22Rv1 (cell line): ENCODE data around the gene TAGLN2.

ENCODE experiments used
- ZFX ChIP-seq: fragments of 450-650 bp; IDR thresholded peaks from 2 replicates; pipeline ENCODE4 v1.6.1; 2017; ENCODE audit warnings: antibody characterized with exemption, borderline replicate concordance
- TF ChIP-seq, protein P1 (sequence below): fragments of 450-650 bp; IDR thresholded peaks from 2 replicates; pipeline ENCODE4 v1.5.1; 2017; ENCODE audit warnings: mild to moderate bottlenecking

DNA sequence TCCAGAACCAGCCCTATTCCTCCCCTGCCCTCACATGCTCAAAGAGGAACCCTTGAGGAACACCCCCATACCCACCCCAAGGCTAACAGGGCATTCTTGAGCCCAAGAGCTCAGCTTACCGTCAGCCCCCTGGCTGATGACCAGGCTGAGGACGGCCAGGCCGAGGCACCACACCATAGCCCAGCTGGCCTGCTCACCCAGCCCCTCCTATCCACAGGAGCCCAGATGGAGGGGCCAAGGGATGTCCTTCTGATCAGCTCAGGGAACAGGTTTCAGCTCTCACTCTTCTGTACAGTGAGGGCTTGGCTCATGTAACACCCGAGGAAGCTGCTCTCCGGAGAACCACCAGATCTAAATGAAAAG lies 18.0 kb upstream of the TAGLN2 start:
- TF ChIP-seq, protein P1, sequence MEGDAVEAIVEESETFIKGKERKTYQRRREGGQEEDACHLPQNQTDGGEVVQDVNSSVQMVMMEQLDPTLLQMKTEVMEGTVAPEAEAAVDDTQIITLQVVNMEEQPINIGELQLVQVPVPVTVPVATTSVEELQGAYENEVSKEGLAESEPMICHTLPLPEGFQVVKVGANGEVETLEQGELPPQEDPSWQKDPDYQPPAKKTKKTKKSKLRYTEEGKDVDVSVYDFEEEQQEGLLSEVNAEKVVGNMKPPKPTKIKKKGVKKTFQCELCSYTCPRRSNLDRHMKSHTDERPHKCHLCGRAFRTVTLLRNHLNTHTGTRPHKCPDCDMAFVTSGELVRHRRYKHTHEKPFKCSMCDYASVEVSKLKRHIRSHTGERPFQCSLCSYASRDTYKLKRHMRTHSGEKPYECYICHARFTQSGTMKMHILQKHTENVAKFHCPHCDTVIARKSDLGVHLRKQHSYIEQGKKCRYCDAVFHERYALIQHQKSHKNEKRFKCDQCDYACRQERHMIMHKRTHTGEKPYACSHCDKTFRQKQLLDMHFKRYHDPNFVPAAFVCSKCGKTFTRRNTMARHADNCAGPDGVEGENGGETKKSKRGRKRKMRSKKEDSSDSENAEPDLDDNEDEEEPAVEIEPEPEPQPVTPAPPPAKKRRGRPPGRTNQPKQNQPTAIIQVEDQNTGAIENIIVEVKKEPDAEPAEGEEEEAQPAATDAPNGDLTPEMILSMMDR: no peak
- TF ChIP-seq ZFX: no peak
